ENCODE data around the gene PCDHB12. TPM values are rescaled to one million over a fixed set of nuclear protein-coding genes. Genes with fewer than 3 reads are reported as not detected.
A peak's percentile ranks its signal among the peaks of the same experiment; 100 is the strongest.
"Not testable (repeated sequence)": the region's sequence is repeated elsewhere in the genome, so short reads cannot be mapped to it uniquely, and the experiment has no call there.

PCDHB12 gene
- not detected for polyA plus RNA-seq (2012; ENCODE audit: missing spikeins)

GRCh38 chr5:141208478-141208877 is at the start of gene PCDHB12:
Gene PCDHB12 (plus strand): TSS chr5:141208719. CDS start chr5:141208908, 189 bp downstream.
- DNase-seq (ENCODE audit: insufficient read length) (no peak), FAIRE-seq (no peak)
- TF ChIP-seq TAF1 (IDR thresholded peaks at IDR 0.05; ENCODE audit: borderline replicate concordance, low read depth, low read length), result no peak

DNA sequence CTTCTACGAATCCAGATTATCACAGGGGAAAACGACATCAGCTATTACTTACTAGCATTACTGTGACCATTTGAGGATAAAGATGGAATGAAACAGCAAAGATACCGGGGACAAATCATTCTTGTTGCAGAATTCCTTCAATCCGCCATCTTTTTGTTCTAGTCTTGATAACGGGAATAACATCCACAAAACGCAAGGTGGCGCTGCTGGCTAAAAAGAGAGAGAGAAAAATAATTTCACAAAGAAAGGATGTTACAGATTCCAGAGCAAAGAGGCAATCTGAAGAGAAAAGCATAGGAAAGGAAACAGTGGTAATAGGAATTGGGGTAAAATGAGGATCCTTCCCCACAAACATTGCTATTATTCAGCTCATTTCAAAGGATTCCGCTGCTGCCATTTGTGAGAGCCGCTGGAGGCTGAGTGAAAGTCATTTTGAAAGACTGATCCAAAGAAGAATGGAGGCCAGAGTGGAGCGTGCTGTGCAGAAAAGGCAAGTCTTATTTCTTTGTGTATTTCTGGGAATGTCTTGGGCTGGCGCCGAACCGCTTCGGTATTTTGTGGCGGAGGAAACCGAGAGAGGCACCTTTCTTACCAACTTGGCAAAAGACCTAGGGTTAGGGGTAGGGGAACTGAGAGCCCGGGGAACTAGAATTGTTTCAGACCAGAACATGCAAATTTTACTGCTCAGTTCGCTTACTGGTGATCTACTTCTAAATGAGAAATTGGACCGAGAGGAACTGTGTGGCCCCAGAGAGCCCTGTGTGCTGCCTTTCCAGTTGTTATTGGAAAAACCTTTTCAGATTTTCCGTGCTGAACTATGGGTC is 35.9 kb upstream of the PCDHB12 start, which contains the start of gene PCDHB7:
PCDHB7 (plus strand) TSS at position 264 of the 824 bp plus-strand sequence; CDS start at position 456, 192 bp downstream.
- TF ChIP-seq POLR2AphosphoS5 (IDR thresholded peaks at IDR 0.05; ENCODE audit: low read depth, low read length) (no peak), TAF1 (IDR thresholded peaks at IDR 0.05; ENCODE audit: borderline replicate concordance, low read depth, low read length) (no peak), POLR2A (IDR thresholded peaks at IDR 0.05; ENCODE audit: low read depth, low read length) (no peak)
- FAIRE-seq, result no peak
- no peak for DNase-seq (ENCODE audit: insufficient read length)

- not testable (repeated sequence) for FAIRE-seq; DNase-seq (ENCODE audit: insufficient read length)
Observed at GRCh38 chr5:141174291-141175104, 34.0 kb upstream of the PCDHB12 start.

- DNase-seq (ENCODE audit: insufficient read length) (no peak), FAIRE-seq (no peak)
- no peak for TF ChIP-seq POLR2AphosphoS5 (IDR thresholded peaks at IDR 0.05; ENCODE audit: low read depth, low read length)
- TF ChIP-seq TAF1 (IDR thresholded peaks at IDR 0.05; ENCODE audit: borderline replicate concordance, low read depth, low read length), result no peak
- no peak for TF ChIP-seq POLR2A (IDR thresholded peaks at IDR 0.05; ENCODE audit: low read depth, low read length)
Observed at GRCh38 chr5:141175933-141176332, 32.6 kb upstream of the PCDHB12 start.

DNA sequence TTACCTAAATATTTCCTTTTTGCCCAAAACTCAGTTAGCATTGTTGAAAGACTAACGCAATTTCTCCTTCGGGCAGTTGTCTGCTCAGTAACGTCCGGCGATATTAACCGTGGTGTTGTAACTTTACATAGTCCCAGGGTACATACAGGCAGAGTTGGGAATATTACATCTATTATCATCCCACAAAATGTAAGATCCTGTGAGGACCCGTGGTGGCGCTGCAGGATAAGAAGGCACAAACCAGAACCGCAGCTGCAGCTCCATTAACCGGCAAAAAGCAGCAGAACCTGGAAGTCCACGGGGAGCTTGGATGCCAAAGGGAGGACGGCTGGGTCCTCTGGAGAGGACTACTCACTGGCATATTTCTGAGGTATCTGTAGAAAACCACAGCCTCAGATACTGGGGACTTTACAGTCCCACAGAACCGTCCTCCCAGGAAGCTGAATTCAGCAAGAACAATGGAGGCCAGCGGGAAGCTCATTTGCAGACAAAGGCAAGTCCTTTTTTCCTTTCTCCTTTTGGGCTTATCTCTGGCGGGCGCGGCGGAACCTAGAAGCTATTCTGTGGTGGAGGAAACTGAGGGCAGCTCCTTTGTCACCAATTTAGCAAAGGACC is 30.8 kb upstream of the PCDHB12 start, which contains the start of gene PCDHB8:
PCDHB8 (plus strand) TSS at position 214 of the 615 bp plus-strand sequence; CDS start at position 459, 245 bp downstream.
- peak; percentile 24 for FAIRE-seq
- DNase-seq (ENCODE audit: insufficient read length), result not testable (repeated sequence)

- not testable (repeated sequence) for DNase-seq (ENCODE audit: insufficient read length); FAIRE-seq
Observed at GRCh38 chr5:141179371-141179770, 29.1 kb upstream of the PCDHB12 start.

DNA sequence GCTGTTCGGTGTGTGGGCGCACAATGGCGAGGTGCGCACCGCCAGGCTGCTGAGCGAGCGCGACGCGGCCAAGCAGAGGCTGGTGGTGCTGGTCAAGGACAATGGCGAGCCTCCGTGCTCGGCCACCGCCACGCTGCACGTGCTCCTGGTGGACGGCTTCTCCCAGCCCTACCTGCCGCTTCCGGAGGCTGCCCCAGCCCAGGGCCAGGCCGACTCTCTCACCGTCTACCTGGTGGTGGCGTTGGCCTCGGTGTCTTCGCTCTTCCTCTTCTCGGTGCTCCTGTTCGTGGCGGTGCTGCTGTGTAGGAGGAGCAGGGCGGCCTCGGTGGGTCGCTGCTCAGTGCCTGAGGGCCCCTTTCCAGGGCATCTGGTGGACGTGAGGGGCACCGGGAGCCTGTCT is 28.6 kb upstream of the PCDHB12 start:
- FAIRE-seq; DNase-seq (ENCODE audit: insufficient read length): not testable (repeated sequence)

DNA sequence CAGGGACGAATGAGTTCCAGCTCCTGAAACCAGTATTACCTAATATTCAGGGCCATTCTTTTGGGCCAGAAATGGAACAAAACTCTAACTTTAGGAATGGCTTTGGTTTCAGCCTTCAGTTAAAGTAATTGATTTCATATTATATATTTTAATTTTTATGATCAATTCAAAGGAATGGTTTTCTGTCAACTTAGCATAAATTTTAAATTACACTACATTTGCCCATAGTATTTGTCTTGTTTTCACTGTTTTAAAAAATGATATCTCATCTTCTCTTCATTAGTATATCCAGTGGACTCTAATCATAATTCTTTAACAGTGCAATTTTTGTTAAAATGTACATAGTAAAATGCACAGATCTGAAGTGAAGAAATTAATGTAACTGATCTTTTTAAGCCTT is 28.2 kb upstream of the PCDHB12 start:
- no peak for TF ChIP-seq POLR2AphosphoS5 (IDR thresholded peaks at IDR 0.05; ENCODE audit: low read depth, low read length)
- no peak for TF ChIP-seq TAF1 (IDR thresholded peaks at IDR 0.05; ENCODE audit: borderline replicate concordance, low read depth, low read length)
- no peak for TF ChIP-seq POLR2A (IDR thresholded peaks at IDR 0.05; ENCODE audit: low read depth, low read length)
- FAIRE-seq (no peak), DNase-seq (ENCODE audit: insufficient read length) (no peak)

DNA sequence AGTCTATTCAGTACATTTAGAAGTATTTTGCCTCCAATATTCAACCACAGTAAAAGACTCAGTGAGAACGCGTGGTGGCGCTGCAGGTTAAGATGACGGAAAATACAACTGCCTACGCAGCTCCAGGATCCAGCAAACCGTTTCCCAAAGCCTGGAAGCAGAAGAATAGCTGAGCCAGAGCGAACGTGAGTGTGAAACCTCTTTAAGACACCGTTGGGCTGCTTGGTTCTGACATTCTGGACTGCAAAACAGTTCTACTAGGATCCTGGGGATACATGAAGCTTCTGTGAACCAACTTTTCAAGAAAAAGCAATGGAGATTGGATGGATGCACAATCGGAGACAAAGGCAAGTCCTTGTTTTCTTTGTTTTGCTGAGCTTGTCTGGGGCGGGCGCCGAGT is 26.3 kb upstream of the PCDHB12 start, which contains the start of gene PCDHB16:
PCDHB16 (plus strand) TSS at position 140 of the 400 bp plus-strand sequence; CDS start at position 313, 173 bp downstream.
- DNase-seq (ENCODE audit: insufficient read length), result no peak
- FAIRE-seq, result no peak
- TF ChIP-seq TAF1 (IDR thresholded peaks at IDR 0.05; ENCODE audit: borderline replicate concordance, low read depth, low read length), result no peak
- no peak for TF ChIP-seq POLR2AphosphoS5 (IDR thresholded peaks at IDR 0.05; ENCODE audit: low read depth, low read length)
- no peak for TF ChIP-seq POLR2A (IDR thresholded peaks at IDR 0.05; ENCODE audit: low read depth, low read length)

GRCh38 chr5:141184117-141184855 is 24.2 kb upstream of the PCDHB12 start:
- DNase-seq (ENCODE audit: insufficient read length); FAIRE-seq: not testable (repeated sequence)

- TF ChIP-seq POLR2A (IDR thresholded peaks at IDR 0.05; ENCODE audit: low read depth, low read length) (no peak), TAF1 (IDR thresholded peaks at IDR 0.05; ENCODE audit: borderline replicate concordance, low read depth, low read length) (no peak), POLR2AphosphoS5 (IDR thresholded peaks at IDR 0.05; ENCODE audit: low read depth, low read length) (no peak)
- no peak for FAIRE-seq
- no peak for DNase-seq (ENCODE audit: insufficient read length)
Observed at GRCh38 chr5:141186897-141187512, 21.5 kb upstream of the PCDHB12 start, which contains the start of gene PCDHB9. Gene PCDHB9 (plus strand): TSS chr5:141187161. CDS start chr5:141187319, 158 bp downstream.

DNA sequence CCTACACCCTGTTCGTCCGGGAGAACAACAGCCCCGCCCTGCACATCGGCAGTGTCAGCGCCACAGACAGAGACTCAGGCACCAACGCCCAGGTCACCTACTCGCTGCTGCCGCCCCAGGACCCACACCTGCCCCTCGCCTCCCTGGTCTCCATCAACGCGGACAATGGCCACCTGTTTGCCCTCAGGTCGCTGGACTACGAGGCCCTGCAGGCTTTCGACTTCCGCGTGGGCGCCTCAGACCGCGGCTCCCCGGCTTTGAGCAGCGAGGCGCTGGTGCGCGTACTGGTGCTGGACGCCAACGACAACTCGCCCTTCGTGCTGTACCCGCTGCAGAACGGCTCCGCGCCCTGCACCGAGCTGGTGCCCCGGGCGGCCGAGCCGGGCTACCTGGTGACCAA is 19.8 kb upstream of the PCDHB12 start:
- not testable (repeated sequence) for DNase-seq (ENCODE audit: insufficient read length); FAIRE-seq

- FAIRE-seq; DNase-seq (ENCODE audit: insufficient read length): not testable (repeated sequence)
Observed at GRCh38 chr5:141189131-141189530, 19.4 kb upstream of the PCDHB12 start.

Data from GM12892 (cell line).